ENCODE measurements around the gene LRBA.
"Not testable (repeated sequence)": the region's sequence is repeated elsewhere in the genome, so short reads cannot be mapped to it uniquely, and the experiment has no call there.

Gene LRBA

DNA sequence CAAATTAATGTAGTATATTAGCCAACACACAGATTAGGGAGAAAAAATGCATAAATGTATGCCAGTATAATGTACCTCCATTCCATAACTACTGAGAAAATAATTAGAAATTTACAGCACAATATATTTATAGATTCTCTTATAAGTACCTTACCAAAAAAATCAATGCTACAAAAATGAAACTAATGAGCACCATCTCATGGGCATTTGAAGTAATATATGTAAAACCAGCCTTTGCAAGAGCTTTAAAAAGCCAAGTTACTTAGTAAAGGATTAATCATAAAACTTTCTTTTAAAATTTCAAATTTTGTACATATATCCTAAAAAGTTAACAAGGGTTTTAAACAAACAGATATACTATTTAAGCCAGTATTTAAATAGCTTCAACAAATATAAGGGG, 43.2 kb downstream of the LRBA start:
- DNase-seq: no peak

GRCh38 chr4:150970685-150971151, 44.4 kb downstream of the LRBA start:
- DNase-seq: no peak

- DNase-seq: no peak
Observed at GRCh38 chr4:150964754-150965153, 50.3 kb downstream of the LRBA start.

GRCh38 chr4:150963602-150964345, 51.3 kb downstream of the LRBA start:
- DNase-seq: not testable (repeated sequence)

- no peak for DNase-seq
Observed at GRCh38 chr4:150962245-150962644, 52.8 kb downstream of the LRBA start.

- no peak for DNase-seq
Observed at GRCh38 chr4:150961566-150961965, 53.5 kb downstream of the LRBA start.

GRCh38 chr4:150960818-150961217, 54.3 kb downstream of the LRBA start:
- no peak for DNase-seq

GRCh38 chr4:150960079-150960478, 55.0 kb downstream of the LRBA start:
- no peak for DNase-seq

DNA sequence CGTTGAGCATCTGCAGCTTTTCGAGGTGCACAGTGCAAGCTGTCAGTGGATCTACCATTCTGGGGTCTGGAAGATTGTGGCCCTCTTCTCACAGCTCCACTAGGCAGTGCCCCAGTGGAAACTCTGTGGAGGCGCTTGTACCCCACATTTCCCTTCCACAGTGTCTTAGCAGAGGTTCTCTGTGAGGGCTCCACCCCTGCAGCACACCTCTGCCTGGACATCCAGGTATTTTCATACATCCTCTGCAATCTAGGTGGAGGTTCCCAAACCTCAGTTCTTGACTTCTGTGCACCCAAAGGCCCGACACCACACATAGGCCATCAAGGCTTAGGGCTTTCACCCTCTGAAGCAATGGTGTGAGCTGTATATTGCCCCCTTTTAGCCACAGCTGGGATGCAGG, 57.1 kb downstream of the LRBA start:
- DNase-seq: not testable (repeated sequence)

DNA sequence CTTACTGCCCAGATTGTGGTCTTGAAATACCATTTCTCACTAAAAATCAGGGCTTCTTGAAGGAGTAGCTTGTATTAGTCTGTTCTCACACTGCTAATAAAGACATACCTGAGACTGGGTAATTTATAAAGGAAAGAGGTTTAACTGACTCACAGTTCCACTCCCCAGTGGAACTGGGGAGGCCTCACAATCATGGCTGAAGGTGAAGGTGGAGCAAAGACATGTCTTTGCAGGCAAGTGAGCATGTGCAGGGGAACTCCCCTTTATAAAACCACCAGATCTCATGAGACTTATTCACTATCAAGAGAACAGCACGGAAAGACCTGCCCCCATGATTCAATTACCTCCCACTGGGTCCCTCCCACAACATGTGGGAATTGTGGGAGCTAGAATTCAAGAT, 58.0 kb downstream of the LRBA start:
- not testable (repeated sequence) for DNase-seq

- DNase-seq: not testable (repeated sequence)
Observed at GRCh38 chr4:150953916-150954315, 61.2 kb downstream of the LRBA start.

- no peak for DNase-seq
Observed at GRCh38 chr4:150952167-150952845, 62.8 kb downstream of the LRBA start.

DNA sequence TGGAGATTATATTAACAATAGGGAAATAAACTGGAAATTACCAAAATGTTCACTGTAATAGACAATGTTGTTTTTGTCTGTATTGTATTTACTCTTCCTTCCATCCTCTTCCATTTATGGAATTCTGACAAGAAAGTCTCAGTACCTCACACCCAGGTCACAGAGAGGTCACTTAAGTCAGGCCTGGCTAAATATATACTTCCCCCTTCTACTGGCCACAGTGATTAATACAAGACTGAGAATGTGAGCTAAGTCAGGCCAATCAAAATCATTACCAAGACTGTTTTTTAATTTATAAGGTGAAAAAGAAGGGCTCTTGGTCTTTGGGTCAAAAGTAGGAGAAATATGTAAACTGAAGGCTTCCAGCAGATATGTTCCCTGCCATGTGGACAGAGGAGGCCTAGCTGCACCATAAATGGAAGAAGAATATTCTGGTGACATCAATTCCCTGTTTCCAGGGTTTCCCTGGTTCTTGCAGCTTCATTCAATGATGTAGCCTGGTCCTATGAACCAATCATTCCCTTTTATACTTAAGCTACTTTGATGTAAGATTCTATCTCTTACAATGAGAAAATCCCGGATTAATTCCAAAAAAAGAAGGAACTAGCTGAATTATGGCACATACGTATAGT, 64.3 kb downstream of the LRBA start:
- no peak for DNase-seq

- DNase-seq: no peak
Observed at GRCh38 chr4:150949943-150950342, 65.1 kb downstream of the LRBA start.

- no peak for DNase-seq
Observed at GRCh38 chr4:150949342-150949741, 65.7 kb downstream of the LRBA start.

DNA sequence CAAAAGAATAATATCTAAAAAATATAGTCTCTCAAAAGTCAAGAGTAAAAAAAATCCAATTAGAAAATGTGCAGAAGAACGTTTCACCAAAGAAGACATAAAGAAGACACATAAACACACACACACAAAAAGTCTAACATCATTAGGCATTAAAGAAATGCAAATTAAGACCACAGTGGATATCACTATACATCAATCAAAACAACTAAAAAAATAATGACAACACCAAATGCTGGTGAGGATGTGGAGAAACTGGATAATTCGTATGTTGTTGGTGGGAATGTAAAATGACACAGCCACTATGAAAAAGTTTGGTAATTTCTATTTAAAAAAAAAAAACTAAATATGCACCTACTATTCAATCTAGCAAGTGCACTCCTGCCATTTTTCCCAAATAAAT, 66.4 kb downstream of the LRBA start:
- DNase-seq: no peak

DNA sequence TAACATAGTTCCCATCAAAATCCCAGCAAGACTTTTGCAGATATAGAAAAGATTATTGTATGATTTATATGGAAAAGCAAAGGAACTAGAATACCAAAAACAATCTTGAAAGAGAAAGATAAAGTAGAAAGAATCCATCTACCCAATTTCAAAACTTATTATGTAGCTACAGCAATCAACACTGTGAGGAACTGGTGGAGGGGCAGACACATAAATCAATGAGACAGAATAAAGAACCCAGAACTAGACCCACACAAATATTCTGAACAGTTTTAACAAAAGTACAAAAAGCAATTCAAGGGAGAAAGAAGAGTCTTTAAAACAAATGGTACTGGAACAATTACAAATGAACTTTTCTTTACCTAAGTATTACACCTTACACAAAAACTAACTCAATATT, 67.0 kb downstream of the LRBA start:
- DNase-seq: no peak

GRCh38 chr4:150944660-150945059, 70.4 kb downstream of the LRBA start:
- DNase-seq: no peak

- no peak for DNase-seq
Observed at GRCh38 chr4:150943818-150944217, 71.3 kb downstream of the LRBA start.

DNA sequence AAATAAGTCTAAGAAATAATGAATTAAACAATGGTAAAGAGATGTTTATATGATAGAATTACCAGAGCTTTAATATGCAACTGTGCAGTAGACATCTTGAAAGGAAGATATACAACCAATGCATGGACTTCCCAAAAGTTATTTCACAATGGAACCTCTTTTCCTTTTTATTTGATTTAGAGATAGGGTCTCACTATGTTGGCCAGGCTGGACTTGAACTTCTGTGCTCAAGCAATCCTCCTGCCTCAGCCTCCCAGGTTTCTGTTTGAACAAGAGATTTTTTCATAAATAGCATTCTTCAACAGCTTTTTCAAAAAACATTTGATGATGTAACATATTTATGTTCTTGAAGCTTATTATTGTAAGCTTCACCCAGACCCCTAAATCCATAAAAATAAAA, 72.0 kb downstream of the LRBA start:
- DNase-seq: no peak

- no peak for DNase-seq
Observed at GRCh38 chr4:150942539-150942938, 72.5 kb downstream of the LRBA start.

- no peak for DNase-seq
Observed at GRCh38 chr4:150940123-150940522, 75.0 kb downstream of the LRBA start.

GRCh38 chr4:150939530-150939929, 75.6 kb downstream of the LRBA start:
- no peak for DNase-seq

DNA sequence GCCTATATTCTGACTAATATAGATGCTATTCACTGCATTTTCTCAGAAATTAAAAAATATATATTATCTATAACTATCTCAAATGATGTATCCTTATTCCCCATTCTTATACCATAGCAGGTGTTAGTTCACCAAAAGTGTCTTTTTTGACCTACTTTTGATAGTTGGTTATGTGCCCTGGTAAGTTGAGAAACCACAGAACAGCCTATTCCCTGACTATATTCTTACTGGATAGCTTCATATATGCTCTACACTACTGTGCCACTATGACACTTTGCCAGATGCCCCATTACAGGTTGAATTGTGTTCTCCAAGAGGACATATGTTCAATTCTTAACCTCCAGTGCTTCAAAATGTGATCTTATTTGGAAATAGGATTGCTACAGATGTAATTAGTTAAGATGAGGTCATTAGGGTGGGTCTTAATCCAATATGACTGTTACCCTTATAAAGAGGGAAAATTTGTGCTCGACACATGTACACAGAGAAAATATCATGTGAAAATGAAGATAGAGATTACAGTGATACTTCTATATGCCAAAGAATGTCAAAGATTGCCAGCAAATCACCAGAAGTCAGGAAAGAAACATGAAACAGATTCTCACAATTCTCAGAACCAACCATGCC, 76.1 kb downstream of the LRBA start:
- DNase-seq: no peak
